ENCODE results near the gene SCFD2. TPM values are rescaled to one million over a fixed set of nuclear protein-coding genes. Genes with fewer than 3 reads are reported as not detected.

SCFD2 gene
- total RNA-seq, 1 donor from 2014 or later: 14.3 TPM

DNA sequence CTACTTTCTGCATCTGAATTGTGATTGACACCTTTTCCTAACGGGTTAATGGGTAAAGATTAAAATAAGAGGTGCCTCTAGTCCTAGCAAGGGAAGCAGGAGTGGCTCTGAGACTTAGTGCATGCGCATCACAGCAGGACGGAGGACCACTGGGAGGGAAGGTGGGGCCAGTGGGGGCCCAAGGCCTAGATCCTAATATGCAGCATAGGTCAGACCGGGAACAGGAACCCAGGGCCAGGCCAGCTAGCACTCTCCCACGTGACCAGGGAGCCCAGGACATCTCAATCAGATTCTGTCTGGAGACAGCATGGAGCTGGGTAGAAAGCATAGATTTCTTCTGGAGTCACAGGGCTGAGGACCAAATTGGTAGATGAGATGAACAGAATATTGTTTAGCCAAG is 448.0 kb downstream of the SCFD2 start:
- TF ChIP-seq, protein P1, sequence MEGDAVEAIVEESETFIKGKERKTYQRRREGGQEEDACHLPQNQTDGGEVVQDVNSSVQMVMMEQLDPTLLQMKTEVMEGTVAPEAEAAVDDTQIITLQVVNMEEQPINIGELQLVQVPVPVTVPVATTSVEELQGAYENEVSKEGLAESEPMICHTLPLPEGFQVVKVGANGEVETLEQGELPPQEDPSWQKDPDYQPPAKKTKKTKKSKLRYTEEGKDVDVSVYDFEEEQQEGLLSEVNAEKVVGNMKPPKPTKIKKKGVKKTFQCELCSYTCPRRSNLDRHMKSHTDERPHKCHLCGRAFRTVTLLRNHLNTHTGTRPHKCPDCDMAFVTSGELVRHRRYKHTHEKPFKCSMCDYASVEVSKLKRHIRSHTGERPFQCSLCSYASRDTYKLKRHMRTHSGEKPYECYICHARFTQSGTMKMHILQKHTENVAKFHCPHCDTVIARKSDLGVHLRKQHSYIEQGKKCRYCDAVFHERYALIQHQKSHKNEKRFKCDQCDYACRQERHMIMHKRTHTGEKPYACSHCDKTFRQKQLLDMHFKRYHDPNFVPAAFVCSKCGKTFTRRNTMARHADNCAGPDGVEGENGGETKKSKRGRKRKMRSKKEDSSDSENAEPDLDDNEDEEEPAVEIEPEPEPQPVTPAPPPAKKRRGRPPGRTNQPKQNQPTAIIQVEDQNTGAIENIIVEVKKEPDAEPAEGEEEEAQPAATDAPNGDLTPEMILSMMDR (IDR thresholded peaks at IDR 0.05): no peak
- no peak overlapping the region for H3K4me3 ChIP-seq
- intact Hi-C loops (cut with DNase I): no loop called here
- peaks cover 6% of the 10 kb centered on the region for H3K4me1 ChIP-seq
- H3K27ac ChIP-seq: no peak overlapping the region
- H3K36me3 ChIP-seq: no peaks in the 10 kb centered on the region
- ATAC-seq (no peak), DNase-seq (no peak)
- no peaks in the 10 kb centered on the region for H3K27me3 ChIP-seq
- no peaks in the 10 kb centered on the region for H3K9me3 ChIP-seq

DNA sequence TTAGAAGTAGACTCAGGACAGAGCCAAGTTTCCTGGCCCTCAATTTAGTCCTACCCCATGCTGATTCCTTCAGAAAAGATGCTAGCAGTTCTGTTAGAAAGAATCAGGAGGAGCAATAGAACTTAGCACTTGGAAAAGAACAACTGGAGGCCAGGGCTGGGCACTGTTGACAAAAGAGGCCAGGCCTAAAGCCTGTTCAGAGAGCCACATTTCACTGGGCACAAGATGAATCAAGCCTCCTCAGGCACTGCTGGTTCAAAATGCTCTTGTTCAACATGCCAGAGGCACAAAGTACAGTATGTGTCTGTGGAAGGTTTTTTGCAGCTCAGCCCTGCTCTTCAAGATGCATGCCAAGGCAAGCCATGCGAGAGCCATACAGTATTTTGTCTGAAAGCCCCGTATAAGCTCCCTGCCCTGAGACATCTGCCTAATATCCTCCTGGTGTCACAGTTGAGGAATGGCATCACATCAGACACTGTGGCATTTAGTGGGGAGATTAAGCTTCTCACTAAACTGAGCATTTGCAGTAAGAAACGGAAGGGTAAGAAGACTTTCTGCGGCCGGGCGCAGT is 450.0 kb downstream of the SCFD2 start:
- TF ChIP-seq, protein P1 (IDR thresholded peaks at IDR 0.05): no peak
- Histone ChIP-seq H3K36me3 (no peaks in the 10 kb centered on the region), H3K4me3 (no peak overlapping the region), H3K27me3 (no peaks in the 10 kb centered on the region), H3K9me3 (no peaks in the 10 kb centered on the region), H3K4me1 (peaks cover 6% of the 10 kb centered on the region), H3K27ac (no peak overlapping the region)
- intact Hi-C loops (cut with DNase I): no loop called here
- DNase-seq (no peak), ATAC-seq (no peak)

DNA sequence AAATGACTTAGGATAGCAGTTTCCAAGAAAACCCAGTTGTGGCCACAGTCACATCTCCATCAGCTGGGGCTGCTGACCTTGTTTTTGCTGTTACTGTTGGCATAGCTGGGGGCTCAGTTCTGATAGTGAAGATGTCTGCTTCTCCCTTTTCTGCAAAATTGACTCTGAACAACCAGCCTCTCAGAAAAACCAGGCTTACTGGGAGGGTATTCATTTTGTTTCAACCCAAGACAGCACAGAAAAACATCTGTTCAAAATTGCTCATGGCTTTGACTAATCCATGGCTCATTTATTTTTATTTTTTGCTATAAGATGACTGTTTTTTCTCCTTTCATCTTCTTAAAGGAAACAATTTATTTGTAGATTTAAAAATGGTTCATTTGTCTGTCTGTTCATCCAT is 450.7 kb downstream of the SCFD2 start:
- TF ChIP-seq, protein P1 (IDR thresholded peaks at IDR 0.05): no peak
- peaks cover 6% of the 10 kb centered on the region for H3K4me1 ChIP-seq
- no peak overlapping the region for H3K27ac ChIP-seq
- ATAC-seq: no peak
- intact Hi-C loops (cut with DNase I): no loop called here
- no peaks in the 10 kb centered on the region for H3K9me3 ChIP-seq
- H3K36me3 ChIP-seq: no peaks in the 10 kb centered on the region
- no peaks in the 10 kb centered on the region for H3K27me3 ChIP-seq
- no peak for DNase-seq
- H3K4me3 ChIP-seq: no peak overlapping the region

DNA sequence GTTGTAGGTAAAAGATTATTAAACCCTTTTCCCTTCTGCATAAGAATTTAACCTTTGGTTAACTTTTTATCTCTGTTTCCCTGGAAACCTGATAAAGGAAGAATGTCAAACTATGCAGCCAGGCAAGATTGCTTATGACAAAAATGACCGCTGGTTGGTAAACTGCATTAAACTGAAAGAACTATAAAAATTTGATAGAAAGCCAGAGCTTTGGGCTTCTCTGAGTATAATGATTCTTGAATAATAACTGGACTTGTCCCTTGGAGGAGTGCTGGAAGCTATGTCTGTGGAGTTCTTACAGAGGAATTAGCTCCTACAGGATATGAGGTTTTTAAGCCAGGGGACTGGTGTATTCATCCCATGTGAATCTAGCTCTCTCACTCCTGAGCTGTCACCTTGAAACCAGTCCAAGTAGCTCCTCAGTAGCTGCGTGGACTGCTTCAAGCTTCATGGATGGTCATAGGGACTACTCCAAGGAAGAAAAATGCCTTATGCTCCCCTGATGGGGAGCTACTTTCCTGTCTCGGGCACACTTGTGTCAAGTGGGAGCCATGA is 451.7 kb downstream of the SCFD2 start:
- H3K4me1 ChIP-seq: peaks cover 6% of the 10 kb centered on the region
- DNase-seq: no peak
- H3K36me3 ChIP-seq: no peaks in the 10 kb centered on the region
- peak; percentile 37 for ATAC-seq
- H3K27me3 ChIP-seq: no peaks in the 10 kb centered on the region
- H3K4me3 ChIP-seq: no peak overlapping the region
- H3K9me3 ChIP-seq: no peaks in the 10 kb centered on the region
- TF ChIP-seq, protein P1 (IDR thresholded peaks at IDR 0.05): no peak
- intact Hi-C loops (cut with DNase I): no loop called here
- no peak overlapping the region for H3K27ac ChIP-seq

DNA sequence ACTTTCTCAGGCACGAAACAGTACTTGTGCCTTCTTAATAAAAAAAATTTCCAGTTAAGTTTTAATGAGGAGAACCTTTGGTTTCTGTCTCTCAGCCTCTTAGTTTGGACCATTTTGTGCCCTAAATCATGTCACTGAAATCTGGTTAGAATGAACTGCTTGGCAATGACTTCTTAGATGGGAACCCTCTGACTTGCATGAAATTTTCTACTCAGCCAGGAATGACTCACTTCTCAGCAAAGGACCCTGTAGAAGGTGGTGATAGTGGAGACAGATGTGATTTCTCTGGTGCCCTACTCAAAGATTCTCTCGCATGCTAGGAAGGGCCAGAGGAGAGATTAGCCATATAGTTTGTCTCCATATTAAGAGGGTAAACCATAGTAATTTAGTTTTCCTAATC is 453.3 kb downstream of the SCFD2 start:
- DNase-seq: no peak
- TF ChIP-seq, protein P1 (IDR thresholded peaks at IDR 0.05): no peak
- no peak overlapping the region for H3K27ac ChIP-seq
- peaks cover 6% of the 10 kb centered on the region for H3K4me1 ChIP-seq
- ATAC-seq: no peak
- H3K27me3 ChIP-seq: no peaks in the 10 kb centered on the region
- H3K4me3 ChIP-seq: no peak overlapping the region
- no peaks in the 10 kb centered on the region for H3K36me3 ChIP-seq
- intact Hi-C loops (cut with DNase I): no loop called here
- no peaks in the 10 kb centered on the region for H3K9me3 ChIP-seq
